H9 (cell line): Measurements from ENCODE around the gene OGDH. TPM values are rescaled to one million over a fixed set of nuclear protein-coding genes. Genes with fewer than 3 reads are reported as not detected.

Experiments
- DNase-seq: peaks from one replicate; pipeline ENCODE4 v3.0.0-alpha.2; 2017
- H2AFZ ChIP-seq: one replicate; pipeline ENCODE4 v1.6.1; 2013; ENCODE audit warnings: mild to moderate bottlenecking, low read length, control low read depth, moderate library complexity
- H2AK5ac ChIP-seq: 2 replicates; pipeline ENCODE4 v1.6.1; 2013; ENCODE audit warnings: low read length, control low read depth, mixed read lengths; ENCODE audit not compliant: insufficient read length
- H2BK120ac ChIP-seq: one replicate; pipeline ENCODE4 v1.6.1; 2013; ENCODE audit warnings: low read depth, mild to moderate bottlenecking, low read length, control low read depth, inconsistent platforms; ENCODE audit not compliant: poor library complexity, severe bottlenecking
- H2BK12ac ChIP-seq: 2 replicates; pipeline ENCODE4 v1.6.1; 2013; ENCODE audit warnings: low read length, control low read depth, mixed read lengths, low read depth; ENCODE audit not compliant: insufficient read length
- H2BK15ac ChIP-seq: 2 replicates; pipeline ENCODE4 v1.6.1; 2013; ENCODE audit warnings: low read depth, low read length, control low read depth
- H2BK20ac ChIP-seq: one replicate; pipeline ENCODE4 v1.6.1; 2013; ENCODE audit warnings: low read depth, mild to moderate bottlenecking, low read length, control low read depth, inconsistent platforms; ENCODE audit not compliant: poor library complexity, severe bottlenecking
- H2BK5ac ChIP-seq: 2 replicates; pipeline ENCODE4 v1.6.1; 2013; ENCODE audit warnings: low read length, control low read depth, mixed read lengths; ENCODE audit not compliant: insufficient read length
- H3K14ac ChIP-seq: 2 replicates; pipeline ENCODE4 v1.6.1; 2013; ENCODE audit warnings: low read length, control low read depth; ENCODE audit not compliant: insufficient read depth
- H3K18ac ChIP-seq: 2 replicates; pipeline ENCODE4 v1.6.1; 2013; ENCODE audit warnings: low read depth, mild to moderate bottlenecking, mixed read lengths, low read length, control low read depth; ENCODE audit not compliant: insufficient read length
- H3K23ac ChIP-seq: 2 replicates; pipeline ENCODE4 v1.6.1; 2013; ENCODE audit warnings: low read length, control low read depth, mixed read lengths, low read depth; ENCODE audit not compliant: insufficient read length
- H3K23me2 ChIP-seq: 2 replicates; pipeline ENCODE4 v1.6.1; 2013; ENCODE audit warnings: low read depth, mild to moderate bottlenecking, mixed read lengths, low read length, control low read depth; ENCODE audit not compliant: insufficient read length, poor library complexity, severe bottlenecking
- H3K27ac ChIP-seq: 2 replicates; pipeline ENCODE4 v1.5.1; 2013; ENCODE audit warnings: low read length, control low read depth, mixed read lengths, low read depth; ENCODE audit not compliant: insufficient read length
- H3K27me3 ChIP-seq: 2 replicates; pipeline ENCODE4 v1.6.1; 2013; ENCODE audit warnings: low read length, control low read depth, inconsistent platforms; ENCODE audit not compliant: insufficient read depth
- H3K4ac ChIP-seq: 2 replicates; pipeline ENCODE4 v1.6.1; 2013; ENCODE audit warnings: low read depth, mild to moderate bottlenecking, control low read depth, inconsistent platforms, low read length, moderate library complexity
- H3K4me1 ChIP-seq: 2 replicates; pipeline ENCODE4 v1.6.1; 2013; ENCODE audit warnings: low read length, control low read depth, inconsistent platforms; ENCODE audit not compliant: insufficient read depth
- H3K4me2 ChIP-seq: 2 replicates; pipeline ENCODE4 v1.6.1; 2013; ENCODE audit warnings: low read length, control low read depth, mixed read lengths; ENCODE audit not compliant: insufficient read length, insufficient read depth
- H3K56ac ChIP-seq: 2 replicates; pipeline ENCODE4 v1.6.1; 2013; ENCODE audit warnings: low read depth, mild to moderate bottlenecking, mixed read lengths, low read length, control low read depth; ENCODE audit not compliant: insufficient read length
- H3K79me1 ChIP-seq: 2 replicates; pipeline ENCODE4 v1.6.1; 2013; ENCODE audit warnings: low read depth, mild to moderate bottlenecking, moderate library complexity, low read length, control low read depth, inconsistent platforms; ENCODE audit not compliant: insufficient read depth, poor library complexity, severe bottlenecking
- H3K79me2 ChIP-seq: 2 replicates; pipeline ENCODE4 v1.6.1; 2013; ENCODE audit warnings: low read length, control low read depth, inconsistent platforms; ENCODE audit not compliant: insufficient read depth
- H3K9ac ChIP-seq: 2 replicates; pipeline ENCODE4 v1.6.1; 2013; ENCODE audit warnings: low read length, control low read depth, mixed read lengths; ENCODE audit not compliant: insufficient read length; ENCODE audit errors: extremely low read depth
- H3K9me3 ChIP-seq: one replicate; pipeline ENCODE4 v1.6.1; 2013; ENCODE audit warnings: low read depth, low read length, inconsistent platforms; ENCODE audit not compliant: control insufficient read depth
- H3T11ph ChIP-seq: one replicate; pipeline ENCODE4 v1.6.1; 2013; ENCODE audit warnings: mild to moderate bottlenecking, low read length, control low read depth, inconsistent platforms
- H4K20me1 ChIP-seq: one replicate; pipeline ENCODE4 v1.6.1; 2013; ENCODE audit not compliant: control insufficient read depth, insufficient read length, insufficient read depth
- H4K5ac ChIP-seq: 2 replicates; pipeline ENCODE4 v1.6.1; 2013; ENCODE audit warnings: low read depth, mild to moderate bottlenecking, mixed read lengths, low read length, control low read depth; ENCODE audit not compliant: insufficient read length
- H4K8ac ChIP-seq: replicated peaks from 2 replicates; pipeline ENCODE4 v1.6.1; 2013; ENCODE audit warnings: low read length, control low read depth, mixed read lengths, low read depth; ENCODE audit not compliant: insufficient read length
- H4K91ac ChIP-seq: 2 replicates; pipeline ENCODE4 v1.6.1; 2013; ENCODE audit warnings: low read depth, mild to moderate bottlenecking, moderate library complexity, mixed read lengths, low read length, control low read depth; ENCODE audit not compliant: insufficient read length
- H3K27ac Mint-ChIP-seq, 3 experiments: 2 replicates in 2 of 3; 3 replicates in 1 of 3; pipeline ENCODE4 v1.8.0; 2020 to 2021; ENCODE audit warnings: mixed read lengths in 3 of 3, mild to moderate bottlenecking in 1 of 3, moderate library complexity in 1 of 3
- H3K27me3 Mint-ChIP-seq: 2 replicates; pipeline ENCODE4 v1.8.0; 2021; ENCODE audit warnings: low read depth, mild to moderate bottlenecking, moderate library complexity, mixed read lengths
- H3K36me3 Mint-ChIP-seq, 3 experiments: 2 replicates in 2 of 3; 3 replicates in 1 of 3; pipeline ENCODE4 v1.8.0; 2020 to 2021; ENCODE audit warnings: low read depth in 3 of 3, mixed read lengths in 3 of 3; ENCODE audit not compliant: insufficient read depth in 1 of 3
- H3K4me1 Mint-ChIP-seq, 2 experiments: 2 replicates each; pipeline ENCODE4 v1.8.0; 2020; ENCODE audit warnings: mixed read lengths in 2 of 2
- H3K4me3 Mint-ChIP-seq, 2 experiments: 2 replicates in 1 of 2; 3 replicates in 1 of 2; pipeline ENCODE4 v1.8.0; 2020 to 2021; ENCODE audit warnings: mild to moderate bottlenecking in 2 of 2, mixed read lengths in 2 of 2, moderate library complexity in 1 of 2
- H3K9me3 Mint-ChIP-seq, 2 experiments: 2 replicates in 1 of 2; 3 replicates in 1 of 2; pipeline ENCODE4 v1.8.0; 2020; ENCODE audit warnings: mild to moderate bottlenecking in 2 of 2, mixed read lengths in 2 of 2, moderate library complexity in 1 of 2
- CTCF ChIP-seq: fragments of 200-600 bp; sonication (generic); conservative IDR thresholded peaks from 3 replicates; pipeline ENCODE4 v1.8.0; 2021; ENCODE audit warnings: antibody characterized with exemption, mild to moderate bottlenecking
- WGBS: extraction: QIAGEN DNeasy Blood & Tissue Kit; methylation state at CpG from one replicate; pipeline ENCODE4 v1.1.7; 2013; ENCODE audit warnings: missing lambda C conversion rate, low lambda C conversion rate, mixed read lengths; ENCODE audit not compliant: insufficient read length; ENCODE audit errors: extremely low coverage; 5-methylcytosine and 5-hydroxymethylcytosine counted together
- total RNA-seq: library from RNA; stranded (reverse); gene quantifications from 2 replicates; pipeline ENCODE4 v1.2.1, GENCODE V29; 2021

OGDH gene
- total RNA-seq, 1 experiment from 2014 or later = 77.3 TPM

GRCh38 chr7:44622342-44623151, 16.1 kb downstream of the OGDH start:
- no peak overlapping the region for H3K4ac ChIP-seq
- H3K4me2 ChIP-seq = no peak overlapping the region
- no CpG with 5 or more reads among the region's 5 CpGs for WGBS
- no peak overlapping the region for H3K56ac ChIP-seq
- H4K5ac ChIP-seq = no peak overlapping the region
- no peaks in the 10 kb centered on the region for H3K9me3 ChIP-seq
- H2BK120ac ChIP-seq = no peak overlapping the region
- Mint-ChIP-seq H3K36me3 (peaks cover 2 to 22% (median 17%) of the 10 kb centered on the region in 3 experiments; a peak in 6 of 7 replicates), H3K27ac (no peak overlapping the region; a peak in 1 of 7 replicates), H3K27me3 (no peaks in the 10 kb centered on the region; the same call in 1 of the 2 replicates), H3K4me3 (no peak overlapping the region), H3K9me3 (no peaks in the 10 kb centered on the region), H3K4me1 (peaks cover 0 to 13% of the 10 kb centered on the region in 2 experiments; a peak in 3 of 4 replicates)
- H3K27ac ChIP-seq = no peak overlapping the region
- H2BK15ac ChIP-seq = no peak overlapping the region
- H3K14ac ChIP-seq = no peak overlapping the region
- H2BK5ac ChIP-seq = no peak overlapping the region
- H4K91ac ChIP-seq = no peak overlapping the region
- H4K20me1 ChIP-seq = no peaks in the 10 kb centered on the region
- no peak overlapping the region for H4K8ac ChIP-seq
- H2AK5ac ChIP-seq = no peak overlapping the region
- H3K79me1 ChIP-seq = no peaks in the 10 kb centered on the region
- DNase-seq = no peak
- no peak overlapping the region for H3T11ph ChIP-seq
- H3K4me1 ChIP-seq = no peaks in the 10 kb centered on the region
- no peaks in the 10 kb centered on the region for H3K27me3 ChIP-seq
- no peak overlapping the region for H3K18ac ChIP-seq
- no peak overlapping the region for H3K23ac ChIP-seq
- no peak overlapping the region for H2BK12ac ChIP-seq
- no peak overlapping the region for H3K9ac ChIP-seq
- H2BK20ac ChIP-seq = no peak overlapping the region
- no peak overlapping the region for H2AFZ ChIP-seq
- no peaks in the 10 kb centered on the region for H3K23me2 ChIP-seq
- TF ChIP-seq CTCF = no peak
- peaks cover 14% of the 10 kb centered on the region; the same call in 1 of the 2 replicates for H3K79me2 ChIP-seq
